Activated CD4-positive, alpha-beta T cell treated with anti-CD3 and anti-CD28 coated beads, Interleukin-2, Interleukin-6, amounts not matched to agents 100 ng/mL and 50 ng/mL, durations not matched to agents 16 hours and 8 hours (primary cell): Measurements from ENCODE around the gene CENPB.
A peak's percentile ranks its signal among the peaks of the same experiment; 100 is the strongest.

Experiments used
- DNase-seq: peaks from one replicate; pipeline ENCODE4 v3.0.0-alpha.2; 2020

The CENPB gene

DNA sequence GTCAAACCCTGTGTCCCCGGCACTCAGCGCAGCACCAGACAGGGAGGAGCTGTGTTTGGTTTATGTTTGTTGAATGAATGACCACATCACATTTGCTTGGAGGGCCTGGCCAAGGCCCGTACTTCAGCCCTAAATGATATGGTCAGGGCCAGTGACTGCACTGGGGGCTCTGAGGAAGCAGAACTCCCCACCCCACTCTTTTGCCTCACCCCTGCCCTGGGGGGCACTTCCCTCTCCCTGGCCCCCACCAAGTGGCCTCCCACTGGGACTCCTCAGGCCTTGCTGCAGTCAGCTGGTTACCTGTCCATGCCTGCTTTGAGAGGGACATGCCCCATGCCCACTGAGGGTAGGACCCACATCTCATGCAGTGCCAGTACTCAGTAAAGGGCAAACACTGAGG lies 21.9 kb downstream of the CENPB start:
- no peak for DNase-seq

DNA sequence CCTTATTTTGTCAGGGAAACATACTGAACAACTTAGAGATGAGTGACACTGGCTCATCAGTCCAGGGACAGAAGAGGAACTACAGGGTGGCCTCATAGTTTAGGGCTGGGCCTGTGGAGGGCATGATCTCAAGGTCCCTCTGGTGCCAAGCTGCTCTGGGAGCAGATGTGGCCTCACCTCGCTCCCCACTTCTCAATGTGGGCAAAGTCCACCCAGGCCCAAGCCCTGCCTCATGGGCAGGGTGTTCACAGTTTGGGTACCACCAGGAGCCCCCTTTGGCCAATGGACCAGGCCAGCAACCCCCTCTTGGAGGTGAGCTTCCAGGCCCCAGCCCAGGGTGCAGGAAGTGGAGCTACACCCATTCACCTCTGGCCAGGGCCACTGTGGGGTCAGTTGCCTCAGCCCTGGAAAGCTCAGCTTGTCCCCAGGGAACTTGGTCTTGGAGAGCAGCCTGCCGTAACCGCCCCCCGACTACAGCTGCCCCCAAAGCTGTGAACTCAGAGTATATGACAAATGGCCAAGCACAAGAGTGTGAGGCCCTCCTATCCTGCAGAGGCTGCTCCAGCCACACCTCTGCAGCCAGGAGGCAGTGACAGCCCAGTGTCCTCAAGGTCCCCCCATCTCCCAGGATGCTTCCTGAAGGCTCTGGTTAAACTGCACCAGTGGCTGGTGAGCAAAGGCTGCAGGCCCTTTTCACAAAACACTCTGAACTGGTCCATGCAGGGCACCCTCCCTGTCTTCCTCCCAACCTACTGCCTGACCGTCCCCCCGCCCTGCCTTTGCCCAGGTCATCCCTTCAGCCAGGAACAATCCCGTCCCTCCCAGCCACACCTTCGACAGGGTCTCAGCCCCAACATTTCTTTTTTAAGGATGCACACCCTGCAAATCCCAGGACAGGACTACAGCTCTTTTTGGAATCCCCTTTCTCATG lies 22.6 kb downstream of the CENPB start:
- no peak for DNase-seq

DNA sequence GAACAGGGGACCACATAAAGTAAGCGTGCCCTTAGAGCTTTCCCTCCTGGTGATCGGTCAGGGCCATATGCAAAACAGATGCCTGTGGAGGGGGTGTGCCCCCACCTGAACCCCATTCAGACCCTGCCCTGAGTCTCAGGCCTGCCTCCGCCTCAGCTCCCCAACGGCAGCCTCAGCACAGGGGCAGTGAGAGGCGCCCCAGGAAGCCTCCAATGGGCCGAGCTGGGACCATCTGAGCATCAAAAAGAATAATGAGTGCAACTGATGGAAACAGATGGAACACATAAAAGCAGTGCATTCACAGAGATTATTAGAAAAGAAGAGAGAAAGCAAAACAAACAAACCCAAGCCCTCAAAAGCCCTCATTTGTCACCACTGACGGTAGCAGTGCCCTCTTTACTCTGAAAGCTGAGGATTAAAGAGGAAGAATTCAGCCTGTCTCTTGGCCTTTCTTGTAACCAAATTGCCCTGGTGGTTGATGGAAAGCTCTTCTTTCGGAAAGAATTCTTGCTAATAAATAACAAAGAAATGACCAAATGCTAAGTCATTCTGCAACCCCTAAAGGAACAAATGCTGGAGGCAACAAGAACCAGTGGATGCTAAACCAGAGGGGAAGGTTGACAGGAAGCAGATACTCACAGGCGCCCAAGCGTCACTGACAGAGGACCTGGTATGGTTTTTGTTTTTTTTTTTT lies 25.7 kb downstream of the CENPB start:
- DNase-seq, result no peak

DNA sequence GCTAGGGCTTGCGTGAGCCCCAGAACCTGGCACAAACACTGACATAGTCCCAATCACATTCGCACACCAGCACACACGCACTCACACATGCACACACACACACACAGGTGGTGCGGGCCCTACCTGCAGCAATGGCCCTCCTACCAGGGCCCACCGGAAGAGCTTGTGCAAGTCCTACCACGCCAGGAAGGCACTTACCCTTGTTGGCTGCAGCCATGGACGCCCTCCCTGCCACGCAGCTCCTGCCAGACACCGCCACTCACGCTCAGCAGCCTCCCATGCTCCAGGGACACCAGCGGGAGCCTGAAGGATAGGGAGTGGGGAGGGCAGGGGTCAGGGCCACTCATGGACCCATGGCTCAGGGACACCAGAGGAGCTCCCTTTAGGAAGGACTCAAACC lies 26.7 kb downstream of the CENPB start:
- no peak for DNase-seq

DNA sequence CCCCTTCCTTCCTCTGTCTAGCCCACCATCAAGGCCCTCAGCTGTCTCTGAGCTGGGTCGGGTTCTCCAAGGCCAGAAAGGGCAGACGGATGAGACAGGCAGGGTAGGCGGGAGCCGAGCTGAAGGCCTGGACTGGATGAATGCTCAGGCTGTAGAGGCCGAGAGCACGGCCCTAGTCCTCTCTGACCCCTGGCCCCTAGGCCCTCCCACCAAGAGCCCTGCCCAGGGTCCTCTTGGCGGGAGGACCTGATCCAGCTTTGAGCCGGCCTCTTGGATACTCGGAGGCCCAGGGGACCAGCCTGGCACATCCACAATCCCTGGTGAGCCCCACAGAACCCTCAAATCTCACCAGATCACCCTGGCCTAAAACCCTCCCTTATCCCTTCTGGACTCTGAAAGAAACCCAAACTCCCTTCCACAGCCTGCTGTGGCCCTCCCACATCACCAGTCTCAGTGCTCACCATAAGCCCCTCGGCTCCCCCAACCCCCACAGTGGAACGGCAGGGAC lies 27.2 kb downstream of the CENPB start:
- no peak for DNase-seq

DNA sequence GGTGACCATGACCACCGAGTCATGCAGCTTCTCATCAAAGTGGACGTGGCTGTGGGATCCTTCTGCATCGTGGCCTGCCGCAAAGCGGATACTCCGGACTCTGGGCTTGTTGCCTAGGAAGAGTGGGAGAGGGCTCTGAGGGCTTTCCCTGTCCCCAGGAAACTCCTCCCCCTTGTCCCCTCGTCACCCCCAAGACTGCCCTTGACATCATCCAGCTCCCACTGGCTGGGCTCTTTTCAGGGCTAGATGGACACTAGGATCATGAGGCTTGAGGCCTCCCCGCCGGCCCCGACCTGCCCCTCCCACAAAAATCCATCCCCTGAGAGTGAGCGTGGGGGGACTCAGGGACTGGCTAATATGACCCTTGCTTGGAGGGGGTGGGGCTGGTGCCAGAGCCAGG lies 28.0 kb downstream of the CENPB start:
- no peak for DNase-seq

DNA sequence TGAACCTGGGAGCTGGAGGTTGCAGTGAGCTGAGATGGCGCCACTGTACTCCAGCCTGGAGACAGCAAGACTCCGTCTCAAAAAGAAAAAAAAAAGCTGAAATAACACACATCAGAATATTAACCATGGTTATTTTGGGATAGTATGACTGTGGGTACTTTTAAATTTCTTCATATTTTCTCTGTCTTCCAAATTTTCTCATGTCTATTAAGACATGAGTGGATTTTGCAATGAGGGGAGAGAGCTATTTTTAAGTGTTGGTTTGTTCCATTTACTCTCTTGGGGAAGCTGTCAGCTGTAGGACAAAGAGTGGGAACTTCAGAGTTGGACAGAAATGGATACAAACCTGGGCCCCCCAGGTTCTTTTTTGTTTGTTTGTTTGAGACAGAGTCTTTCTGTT lies 29.3 kb downstream of the CENPB start:
- no peak for DNase-seq

DNA sequence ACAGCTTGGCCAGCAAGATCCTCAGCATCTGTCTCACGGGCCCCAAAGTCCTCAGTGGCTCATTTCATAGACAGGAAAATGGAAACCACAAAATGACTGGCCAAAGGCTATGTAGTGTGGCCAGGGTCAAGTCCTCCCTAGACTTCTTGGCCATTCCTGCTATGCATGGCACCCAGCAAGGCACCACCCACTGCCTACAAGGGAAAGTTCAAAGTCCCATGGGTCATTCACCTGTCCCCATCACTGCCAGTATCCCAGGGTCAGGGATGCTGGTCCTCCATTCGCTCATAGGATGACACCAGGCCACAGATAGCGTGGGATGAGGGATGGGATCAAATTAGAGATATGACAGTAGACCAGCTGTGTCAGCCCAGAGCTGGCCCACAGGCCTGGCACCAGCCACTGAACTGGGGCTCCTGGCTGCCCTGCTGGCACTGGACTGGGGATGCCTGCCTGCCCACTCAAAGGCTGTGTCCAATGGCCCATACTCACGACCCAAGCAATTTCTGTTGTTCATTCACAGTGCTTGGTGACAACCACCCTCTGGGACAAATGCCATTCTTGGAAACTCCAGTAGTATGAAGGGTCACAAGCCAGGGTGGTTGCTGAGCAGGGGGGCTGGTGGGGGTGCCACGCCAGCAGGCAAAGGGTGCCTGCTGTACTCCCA lies 30.6 kb downstream of the CENPB start:
- DNase-seq, result no peak

DNA sequence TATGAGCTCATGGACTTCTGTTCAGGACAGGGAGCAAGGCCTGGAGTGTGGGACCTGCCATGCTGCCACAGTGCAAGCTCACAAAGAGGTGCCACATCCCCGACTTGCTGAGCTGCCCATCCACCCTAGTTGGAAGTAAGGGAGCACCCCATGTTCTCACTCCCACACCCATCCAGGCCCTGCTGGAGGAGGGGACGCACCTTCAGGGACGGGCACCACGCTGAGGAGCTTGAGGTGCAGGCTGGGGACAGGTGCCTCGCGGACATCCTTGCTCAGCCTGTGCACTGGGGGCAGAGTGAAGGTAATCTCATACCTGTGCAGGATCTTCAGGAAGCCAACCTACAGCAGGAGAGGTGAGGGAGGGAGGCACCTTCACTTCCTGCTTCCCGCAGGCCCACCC lies 31.3 kb downstream of the CENPB start:
- no peak for DNase-seq

DNA sequence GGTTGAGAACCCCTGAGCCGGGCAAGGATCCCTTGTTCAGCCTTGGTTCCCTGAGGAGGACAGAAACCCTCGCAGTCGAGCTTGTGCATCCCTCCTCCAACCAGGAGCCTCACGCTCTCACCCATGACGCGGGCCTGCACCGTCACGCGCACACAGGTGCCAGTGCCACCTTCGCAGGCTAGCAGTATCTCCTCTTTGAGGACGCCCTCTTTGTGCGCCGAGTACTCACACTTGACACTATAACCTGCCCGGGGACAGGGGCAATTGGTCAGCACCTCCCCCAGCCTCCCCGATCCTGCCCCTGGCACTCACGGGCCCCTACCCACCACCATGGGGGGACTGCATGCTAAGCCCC lies 32.3 kb downstream of the CENPB start:
- no peak for DNase-seq

DNA sequence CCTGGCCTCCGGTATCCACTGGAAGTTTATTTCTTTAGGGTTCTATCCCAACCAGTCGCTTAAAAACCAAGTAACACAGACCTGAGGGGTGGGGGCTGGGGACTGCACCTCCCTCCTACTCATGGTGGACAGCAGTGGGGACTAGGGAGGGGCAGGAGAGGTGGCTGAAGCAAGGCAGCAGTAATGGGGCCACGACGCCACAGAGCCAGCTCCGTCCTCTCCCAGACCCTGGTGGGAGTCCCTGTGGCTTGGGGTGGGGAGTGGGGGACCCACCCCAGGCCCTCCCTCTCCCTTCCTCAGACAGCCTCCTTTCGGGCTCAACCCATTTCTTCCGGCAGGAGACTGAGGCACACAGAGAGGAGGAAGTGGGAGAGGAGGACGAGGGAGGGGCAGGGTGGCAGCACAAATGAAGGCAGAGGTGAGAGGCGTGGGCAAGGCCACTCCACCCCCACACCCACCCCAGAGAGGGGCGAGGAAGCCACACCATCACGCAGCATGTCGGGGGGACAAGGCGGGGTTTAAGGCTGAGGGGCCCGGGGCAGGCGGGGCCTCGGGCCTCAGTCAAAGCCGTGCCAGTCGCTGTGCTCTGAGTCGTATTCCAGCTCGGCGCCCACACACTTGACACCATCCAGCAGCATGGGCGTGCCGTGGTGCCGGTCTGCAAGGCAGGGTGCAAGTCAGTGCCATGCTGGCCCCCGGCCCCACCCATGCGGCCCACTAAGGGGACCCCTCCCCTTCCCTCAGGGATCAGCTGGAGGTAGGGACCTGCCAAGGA lies 32.9 kb downstream of the CENPB start:
- DNase-seq, result no peak

DNA sequence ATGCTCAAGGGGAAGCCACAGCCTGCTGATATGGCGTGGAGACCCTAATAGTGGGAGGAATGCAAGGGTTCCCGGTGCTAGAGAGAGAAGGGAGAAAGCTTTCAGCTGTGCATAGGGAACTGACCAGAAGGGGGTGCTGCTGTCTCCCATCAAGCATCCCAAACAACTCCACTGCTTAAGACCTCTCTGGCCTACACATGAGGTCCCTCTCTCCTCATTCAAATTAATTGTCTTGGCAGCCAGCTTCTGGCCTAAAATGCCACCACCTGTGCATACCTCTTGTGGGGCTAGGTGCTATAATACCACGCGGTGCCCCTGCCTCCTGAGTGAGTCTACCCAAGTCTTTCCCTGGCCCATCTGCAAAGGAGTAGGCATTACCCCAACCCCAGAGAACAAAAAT lies 33.4 kb downstream of the CENPB start:
- DNase-seq, result peak; percentile 64

DNA sequence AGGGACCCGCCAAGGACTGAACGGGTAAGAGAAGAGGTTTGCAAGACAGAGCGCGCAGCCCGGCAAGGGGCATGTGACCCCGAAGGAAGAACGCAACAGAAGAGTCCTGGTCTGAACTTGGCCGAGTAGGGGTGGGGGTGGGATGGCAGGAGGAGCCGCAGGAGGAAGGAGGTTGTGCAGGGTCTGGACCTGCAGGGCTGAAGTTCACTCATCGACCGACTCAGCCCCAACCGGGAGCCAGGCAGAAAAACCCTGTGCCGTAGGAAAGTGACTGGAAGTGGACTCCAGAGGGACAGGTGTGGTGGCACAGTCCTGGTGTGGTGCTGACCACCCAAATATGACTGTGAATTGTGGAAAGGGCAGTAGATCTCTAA lies 34.2 kb downstream of the CENPB start:
- DNase-seq, result no peak

DNA sequence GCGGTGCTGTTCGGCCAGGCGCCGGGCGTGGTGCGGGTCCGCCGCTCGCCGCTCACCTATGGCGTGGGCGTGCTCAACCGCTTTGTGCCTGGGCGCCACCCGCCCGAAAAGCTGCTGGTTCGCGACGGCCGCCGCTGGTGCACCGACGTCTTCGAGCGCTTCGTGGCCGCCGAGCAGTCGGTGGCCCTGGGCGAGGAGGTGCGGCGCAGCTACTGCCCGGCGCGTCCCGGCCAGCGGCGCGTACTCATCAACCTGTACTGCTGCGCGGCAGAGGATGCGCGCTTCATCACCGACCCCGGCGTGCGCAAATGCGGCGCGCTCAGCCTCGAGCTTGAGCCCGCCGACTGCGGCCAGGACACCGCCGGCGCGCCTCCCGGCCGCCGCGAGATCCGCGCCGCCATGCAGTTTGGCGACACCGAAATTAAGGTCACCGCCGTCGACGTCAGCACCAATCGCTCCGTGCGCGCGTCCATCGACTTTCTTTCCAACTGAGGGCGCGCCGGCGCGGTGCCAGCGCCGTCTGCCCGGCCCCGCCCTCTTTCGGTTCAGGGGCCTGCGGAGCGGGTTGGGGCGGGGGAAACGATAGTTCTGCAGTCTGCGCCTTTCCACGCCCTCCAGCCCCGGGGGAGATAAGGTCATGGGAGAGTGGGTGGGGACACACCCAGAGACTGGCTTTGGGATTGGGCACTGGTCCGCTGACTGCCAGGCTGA lies 34.7 kb downstream of the CENPB start:
- peak; percentile 54 for DNase-seq

DNA sequence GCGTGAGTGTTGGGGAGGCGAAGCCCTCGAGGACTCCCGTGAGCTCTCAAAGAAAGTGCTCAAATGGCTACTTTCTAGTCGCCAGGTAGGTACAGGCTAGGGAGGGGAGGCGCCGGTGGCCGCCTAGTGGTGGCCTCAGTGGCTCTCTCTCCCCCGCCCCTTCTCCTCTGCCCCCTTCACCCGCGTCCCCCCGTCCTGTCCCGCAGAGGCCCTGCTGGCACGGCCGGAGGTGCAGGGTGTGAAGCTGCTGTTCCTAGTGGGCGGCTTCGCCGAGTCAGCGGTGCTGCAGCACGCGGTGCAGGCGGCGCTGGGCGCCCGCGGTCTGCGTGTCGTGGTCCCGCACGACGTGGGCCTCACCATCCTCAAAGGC lies 35.2 kb downstream of the CENPB start:
- no peak for DNase-seq

DNA sequence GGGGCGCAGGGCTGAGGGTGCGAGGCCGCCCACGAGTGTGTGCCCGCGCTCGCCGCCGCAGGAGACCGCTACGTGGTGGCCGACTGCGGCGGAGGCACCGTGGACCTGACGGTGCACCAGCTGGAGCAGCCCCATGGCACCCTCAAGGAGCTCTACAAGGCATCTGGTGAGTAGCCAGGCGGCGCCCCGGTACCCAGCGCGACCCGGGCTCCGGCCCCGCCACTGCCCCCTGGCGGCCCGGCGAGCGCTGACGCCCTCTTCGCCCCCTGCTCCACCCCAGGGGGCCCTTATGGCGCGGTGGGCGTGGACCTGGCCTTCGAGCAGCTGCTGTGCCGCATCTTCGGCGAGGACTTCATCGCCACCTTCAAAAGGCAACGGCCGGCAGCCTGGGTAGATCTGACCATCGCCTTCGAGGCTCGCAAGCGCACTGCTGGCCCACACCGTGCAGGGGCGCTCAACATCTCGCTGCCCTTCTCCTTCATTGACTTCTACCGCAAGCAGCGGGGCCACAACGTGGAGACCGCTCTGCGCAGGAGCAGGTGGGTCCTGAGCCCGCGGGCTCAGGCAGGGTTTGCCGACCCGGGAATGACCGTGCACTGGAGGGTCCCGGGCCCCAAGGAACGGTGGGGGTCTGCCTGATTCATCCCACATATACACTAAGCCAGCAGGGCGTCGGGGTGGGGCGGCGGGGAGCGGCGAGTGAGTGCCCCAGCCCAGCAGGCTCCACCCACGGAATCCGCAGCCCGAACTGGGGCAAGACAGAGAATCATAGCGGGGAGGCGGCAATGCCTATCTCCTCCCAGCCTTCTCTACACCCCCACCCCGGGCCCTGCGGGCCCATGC lies 36.6 kb downstream of the CENPB start:
- DNase-seq, result peak; percentile 58

DNA sequence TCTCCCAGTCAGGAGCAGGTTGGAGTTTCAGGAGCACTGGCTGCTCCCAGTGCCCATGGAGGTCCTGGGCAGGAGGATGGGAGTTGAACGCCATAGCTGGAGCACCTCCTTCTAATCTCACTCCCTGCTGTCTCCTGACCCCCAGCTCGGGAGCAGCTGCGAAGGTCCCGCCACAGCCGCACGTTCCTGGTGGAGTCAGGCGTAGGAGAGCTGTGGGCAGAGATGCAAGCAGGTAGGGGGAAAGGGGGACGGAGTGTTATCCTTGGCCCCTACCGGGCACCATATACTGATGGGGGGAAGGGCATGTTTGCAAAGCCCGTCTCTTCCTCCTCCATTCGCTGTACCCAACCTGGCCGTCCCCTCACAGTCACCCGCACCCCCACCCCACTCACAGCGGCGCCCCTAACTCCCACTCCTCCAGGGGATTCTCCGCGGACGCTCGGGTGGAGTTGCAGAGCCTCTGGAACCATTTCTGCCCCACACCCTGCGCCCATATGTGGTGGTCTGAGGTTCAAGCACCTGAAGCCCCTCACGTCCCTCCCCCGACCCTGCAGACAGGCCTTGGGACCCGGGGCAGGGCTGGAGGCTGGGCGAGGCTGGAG lies 37.4 kb downstream of the CENPB start:
- no peak for DNase-seq

DNA sequence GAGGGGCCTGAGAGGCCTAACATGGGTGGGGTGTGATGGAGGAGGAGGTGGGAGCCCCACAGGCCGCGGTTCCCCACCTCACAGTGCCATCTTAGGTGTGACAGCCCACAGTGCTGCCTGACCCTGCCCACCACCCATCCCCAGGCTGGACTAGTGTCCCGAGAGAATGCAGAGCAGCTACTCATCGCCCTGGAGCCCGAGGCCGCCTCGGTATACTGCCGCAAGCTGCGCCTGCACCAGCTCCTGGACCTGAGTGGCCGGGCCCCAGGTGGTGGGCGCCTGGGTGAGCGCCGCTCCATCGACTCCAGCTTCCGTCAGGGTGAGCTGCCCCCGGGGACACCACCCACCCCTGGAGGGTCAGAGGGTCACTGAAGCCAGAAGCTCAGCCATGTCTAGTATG lies 38.5 kb downstream of the CENPB start:
- DNase-seq, result no peak

DNA sequence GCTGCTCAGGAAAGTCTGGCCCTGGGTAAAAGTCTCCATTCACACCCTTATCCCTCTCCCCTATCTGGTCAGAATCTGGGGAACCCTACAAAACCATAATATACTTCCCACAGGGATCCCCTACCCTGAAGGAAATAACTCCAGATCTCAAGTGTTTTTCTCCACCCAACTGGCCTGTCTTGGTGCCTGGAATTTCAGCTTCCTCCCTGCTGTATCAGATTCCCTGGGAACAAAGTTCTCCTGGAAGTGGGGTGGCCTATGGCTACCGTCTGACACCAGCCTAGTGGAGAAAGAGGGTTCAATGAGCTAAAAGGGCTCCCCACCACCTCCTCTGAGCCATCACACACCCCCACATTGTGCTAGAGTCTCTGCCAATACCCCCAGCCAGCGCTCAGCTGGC lies 39.1 kb downstream of the CENPB start:
- DNase-seq, result no peak

DNA sequence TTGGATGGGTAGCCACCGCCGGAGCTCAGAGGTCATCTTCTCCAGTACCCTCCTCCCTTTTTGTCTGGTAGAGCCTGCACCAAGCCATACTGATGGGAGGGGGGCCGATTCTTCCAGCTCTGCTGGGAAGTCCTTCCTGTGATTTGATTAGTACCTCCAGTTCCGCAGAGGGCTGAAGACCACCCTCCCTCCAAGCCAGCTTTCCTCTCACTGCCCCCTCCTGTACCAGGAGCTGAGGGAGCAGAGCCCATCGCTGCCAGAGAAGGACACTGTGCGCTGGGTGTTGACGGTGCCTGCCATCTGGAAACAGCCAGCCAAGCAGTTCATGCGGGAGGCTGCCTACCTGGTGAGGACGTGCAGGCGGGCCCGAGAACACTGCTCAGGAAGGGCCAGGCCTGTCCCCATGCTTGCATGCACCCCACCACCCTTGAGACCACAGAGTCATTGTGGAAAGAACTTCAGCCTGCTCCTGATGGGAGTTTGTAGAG lies 40.8 kb downstream of the CENPB start:
- DNase-seq, result no peak
